Chondrocyte (in vitro differentiated cells): ENCODE data around the gene ALPL. TPM values are rescaled to one million over a fixed set of nuclear protein-coding genes. Genes with fewer than 3 reads are reported as not detected.

Source experiments
- DNase-seq: peaks from one replicate; pipeline ENCODE4 v3.0.0; 2021; ENCODE audit warnings: mixed read lengths, low spot score
- H3K27ac Mint-ChIP-seq: one replicate; pipeline ENCODE4 v1.8.0; 2021; ENCODE audit warnings: mild to moderate bottlenecking, moderate library complexity, mixed read lengths; ENCODE audit not compliant: unreplicated experiment
- H3K27me3 Mint-ChIP-seq: 2 replicates; pipeline ENCODE4 v1.8.0; 2021; ENCODE audit warnings: low read depth, mixed read lengths
- H3K36me3 Mint-ChIP-seq: 2 replicates; pipeline ENCODE4 v1.8.0; 2021; ENCODE audit warnings: low read depth, mixed read lengths
- H3K4me1 Mint-ChIP-seq: 2 replicates; pipeline ENCODE4 v1.8.0; 2021; ENCODE audit warnings: low read depth, mild to moderate bottlenecking, mixed read lengths
- H3K4me3 Mint-ChIP-seq: one replicate; pipeline ENCODE4 v1.8.0; 2021; ENCODE audit warnings: mild to moderate bottlenecking, moderate library complexity, mixed read lengths; ENCODE audit not compliant: unreplicated experiment
- H3K9me3 Mint-ChIP-seq: 2 replicates; pipeline ENCODE4 v1.8.0; 2021; ENCODE audit warnings: low read depth, mixed read lengths
- total RNA-seq: library from RNA; stranded (reverse); gene quantifications from 3 replicates; pipeline ENCODE4 v1.2.1, GENCODE V29; 2021
- TF ChIP-seq, protein P1 (sequence below): fragments of 200-600 bp; sonication (generic); IDR thresholded peaks from 2 replicates; pipeline ENCODE4 v1.5.0; 2021; ENCODE audit warnings: antibody characterized with exemption, mild to moderate bottlenecking, moderate library complexity

ALPL gene
- total RNA-seq, 1 donor from 2014 or later, result 19.2 TPM

DNA sequence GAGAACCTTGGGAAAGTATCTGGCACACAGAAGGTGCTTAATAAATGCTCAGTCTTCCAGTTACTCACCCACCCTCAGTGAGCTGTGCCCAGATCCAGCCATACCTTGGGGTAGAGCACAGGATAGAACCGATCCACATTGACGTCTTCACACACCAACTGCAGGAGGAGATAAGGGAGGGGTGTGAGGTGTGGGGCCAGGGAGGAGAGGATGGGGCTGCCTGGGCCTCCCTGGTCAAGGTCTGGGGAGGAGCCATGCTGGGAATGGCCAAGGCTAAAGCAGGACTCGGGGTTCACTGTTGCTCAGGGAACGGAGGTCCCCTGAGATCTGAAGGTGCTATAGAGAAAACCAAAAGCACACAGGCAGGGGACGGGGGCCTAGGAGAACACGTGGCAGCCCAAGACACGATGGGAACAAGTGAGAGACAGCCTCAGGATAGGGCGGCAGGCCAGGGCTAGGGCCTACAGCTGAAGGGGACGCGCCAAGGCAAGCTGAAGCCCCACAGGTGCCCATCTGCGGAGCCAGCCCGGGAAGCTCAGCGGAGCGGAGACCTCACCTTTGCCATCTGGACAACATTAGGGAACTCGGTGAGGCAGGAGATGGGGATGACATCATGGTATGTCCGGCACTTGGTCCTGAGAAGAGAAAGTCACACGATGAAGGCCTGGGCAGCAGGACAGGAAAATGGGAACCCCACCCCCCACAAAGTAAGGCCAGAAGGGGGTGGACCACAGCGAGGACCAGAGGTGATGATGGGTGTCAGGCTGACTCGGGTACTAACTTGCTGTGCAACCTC is 104.0 kb downstream of the ALPL start:
- peaks cover 12% of the 10 kb centered on the region for H3K27me3 Mint-ChIP-seq
- TF ChIP-seq, protein P1, sequence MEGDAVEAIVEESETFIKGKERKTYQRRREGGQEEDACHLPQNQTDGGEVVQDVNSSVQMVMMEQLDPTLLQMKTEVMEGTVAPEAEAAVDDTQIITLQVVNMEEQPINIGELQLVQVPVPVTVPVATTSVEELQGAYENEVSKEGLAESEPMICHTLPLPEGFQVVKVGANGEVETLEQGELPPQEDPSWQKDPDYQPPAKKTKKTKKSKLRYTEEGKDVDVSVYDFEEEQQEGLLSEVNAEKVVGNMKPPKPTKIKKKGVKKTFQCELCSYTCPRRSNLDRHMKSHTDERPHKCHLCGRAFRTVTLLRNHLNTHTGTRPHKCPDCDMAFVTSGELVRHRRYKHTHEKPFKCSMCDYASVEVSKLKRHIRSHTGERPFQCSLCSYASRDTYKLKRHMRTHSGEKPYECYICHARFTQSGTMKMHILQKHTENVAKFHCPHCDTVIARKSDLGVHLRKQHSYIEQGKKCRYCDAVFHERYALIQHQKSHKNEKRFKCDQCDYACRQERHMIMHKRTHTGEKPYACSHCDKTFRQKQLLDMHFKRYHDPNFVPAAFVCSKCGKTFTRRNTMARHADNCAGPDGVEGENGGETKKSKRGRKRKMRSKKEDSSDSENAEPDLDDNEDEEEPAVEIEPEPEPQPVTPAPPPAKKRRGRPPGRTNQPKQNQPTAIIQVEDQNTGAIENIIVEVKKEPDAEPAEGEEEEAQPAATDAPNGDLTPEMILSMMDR, result no peak
- H3K27ac Mint-ChIP-seq, result no peak overlapping the region
- H3K4me3 Mint-ChIP-seq, result no peak overlapping the region
- no peaks in the 10 kb centered on the region for H3K36me3 Mint-ChIP-seq
- DNase-seq, result no peak
- no peaks in the 10 kb centered on the region for H3K9me3 Mint-ChIP-seq
- H3K4me1 Mint-ChIP-seq, result no peaks in the 10 kb centered on the region

DNA sequence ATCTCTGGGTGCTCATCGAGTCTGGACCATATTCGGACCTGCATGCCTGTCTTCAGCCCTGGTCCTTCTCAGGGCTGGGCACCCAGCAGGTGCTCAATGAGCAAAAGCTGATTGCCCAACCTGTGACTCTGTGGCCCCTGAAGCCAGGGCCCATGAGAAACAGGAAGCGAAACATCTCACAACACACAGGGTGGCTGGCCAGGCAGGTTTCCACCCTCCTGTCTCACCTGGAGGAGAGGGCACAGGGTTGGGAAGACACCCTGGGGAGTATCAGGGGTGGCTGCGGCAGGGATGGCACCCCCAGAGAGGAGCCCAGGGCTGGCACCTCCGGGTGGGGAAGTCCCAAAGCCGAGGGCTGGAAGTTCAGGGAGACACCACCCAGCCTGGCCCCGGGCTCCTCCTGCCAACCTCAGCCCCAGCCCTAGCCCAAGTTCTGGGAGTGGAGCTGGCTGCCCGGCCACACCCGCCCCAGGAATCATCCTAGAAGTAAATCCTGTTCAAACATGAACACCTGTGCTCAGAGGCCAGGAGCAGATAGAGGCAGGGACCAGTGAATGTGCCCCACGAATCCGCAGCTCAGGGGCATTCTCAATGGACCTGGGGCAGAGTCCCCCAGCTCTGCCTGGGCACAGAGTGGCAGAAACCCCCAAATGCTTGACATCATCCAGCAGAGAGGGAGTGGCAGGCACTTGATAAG is 105.3 kb downstream of the ALPL start:
- Mint-ChIP-seq H3K4me1 (no peaks in the 10 kb centered on the region), H3K4me3 (no peak overlapping the region), H3K9me3 (no peaks in the 10 kb centered on the region), H3K27ac (no peak overlapping the region), H3K27me3 (peaks cover 12% of the 10 kb centered on the region), H3K36me3 (no peaks in the 10 kb centered on the region)
- TF ChIP-seq, protein P1, result no peak
- DNase-seq, result no peak

DNA sequence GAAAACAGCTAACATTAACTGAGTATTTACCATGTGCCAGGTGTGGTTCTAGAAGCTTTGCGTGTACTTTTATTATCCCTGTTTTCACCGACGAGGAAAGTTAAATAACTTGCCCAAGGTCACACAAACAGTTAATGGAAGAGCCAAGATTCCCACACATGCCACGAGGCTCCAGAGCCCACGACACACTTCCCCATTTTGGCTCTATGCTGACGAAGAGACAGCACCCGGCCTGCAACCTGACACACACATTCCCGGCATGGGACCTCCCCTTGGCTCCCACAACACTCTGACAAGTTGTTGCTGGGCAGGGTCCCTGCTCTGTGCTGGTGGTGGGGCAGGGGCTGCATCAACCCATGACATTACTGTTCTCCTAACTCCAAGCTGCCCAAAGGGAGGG is 107.1 kb downstream of the ALPL start:
- TF ChIP-seq, protein P1, result no peak
- Mint-ChIP-seq H3K4me1 (peaks cover under 1% of the 10 kb centered on the region), H3K27ac (no peak overlapping the region), H3K27me3 (peaks cover 12% of the 10 kb centered on the region), H3K36me3 (no peaks in the 10 kb centered on the region), H3K9me3 (no peaks in the 10 kb centered on the region), H3K4me3 (no peak overlapping the region)
- DNase-seq, result no peak

DNA sequence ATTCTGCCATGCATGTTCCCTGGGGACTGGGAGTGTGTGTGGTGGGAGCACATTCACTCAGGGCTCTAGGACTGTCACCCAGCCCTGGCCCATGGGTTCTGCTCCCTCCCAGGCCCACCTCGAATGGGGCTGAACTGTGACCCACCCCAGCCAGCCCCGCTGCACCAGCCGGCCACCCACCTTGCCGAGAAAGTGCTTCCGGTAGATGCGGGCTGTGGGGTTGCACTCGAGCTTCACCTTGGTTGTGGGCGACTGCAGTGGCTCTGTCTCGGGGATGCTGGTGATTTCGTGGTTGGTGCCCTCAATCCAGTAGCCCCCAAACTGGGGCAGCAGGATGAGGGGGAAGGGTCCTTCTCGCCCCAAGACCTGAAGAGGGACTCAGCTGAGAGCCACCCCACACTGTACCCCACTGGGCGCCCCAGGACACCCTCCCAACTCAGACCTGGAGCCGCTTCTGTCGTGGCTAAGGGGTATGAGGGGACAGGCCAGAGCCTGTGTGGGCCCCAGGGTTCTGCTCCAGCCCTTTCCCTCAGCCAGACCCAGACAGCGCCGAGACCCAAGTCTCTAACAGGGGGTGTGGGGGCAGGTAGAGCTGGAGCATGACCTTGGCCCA is 108.0 kb downstream of the ALPL start:
- no peaks in the 10 kb centered on the region for H3K9me3 Mint-ChIP-seq
- TF ChIP-seq, protein P1, result no peak
- H3K27me3 Mint-ChIP-seq, result peaks cover 11% of the 10 kb centered on the region
- no peak overlapping the region for H3K4me3 Mint-ChIP-seq
- H3K4me1 Mint-ChIP-seq, result peaks cover 4% of the 10 kb centered on the region
- no peak for DNase-seq
- H3K36me3 Mint-ChIP-seq, result no peaks in the 10 kb centered on the region
- no peak overlapping the region for H3K27ac Mint-ChIP-seq

DNA sequence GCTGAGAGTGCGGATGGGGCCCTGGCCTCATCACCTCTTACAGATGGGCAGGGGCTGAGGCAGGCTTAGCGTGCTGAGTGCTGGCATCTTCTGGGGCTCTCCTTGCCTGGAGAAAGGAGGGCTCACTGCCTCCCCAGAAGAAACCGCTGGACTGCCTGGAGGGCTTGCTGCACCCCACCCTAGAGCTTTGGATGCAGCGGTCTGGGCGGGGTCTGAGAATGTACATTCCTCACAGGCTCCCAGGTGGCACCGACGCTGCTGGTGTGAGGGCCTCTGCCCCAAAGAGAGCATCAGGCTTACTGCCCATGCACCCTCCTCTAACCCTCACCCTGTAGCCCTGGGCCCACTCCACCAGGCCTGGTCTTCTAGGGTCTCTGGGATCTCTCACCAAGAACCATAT is 108.8 kb downstream of the ALPL start:
- no peak for DNase-seq
- peaks cover 9% of the 10 kb centered on the region for H3K27me3 Mint-ChIP-seq
- no peaks in the 10 kb centered on the region for H3K36me3 Mint-ChIP-seq
- H3K9me3 Mint-ChIP-seq, result no peaks in the 10 kb centered on the region
- H3K4me3 Mint-ChIP-seq, result no peak overlapping the region
- TF ChIP-seq, protein P1, result no peak
- no peak overlapping the region for H3K27ac Mint-ChIP-seq
- peaks cover 8% of the 10 kb centered on the region for H3K4me1 Mint-ChIP-seq
